ENCODE results near the gene TMED10. TPM values are rescaled to one million over a fixed set of nuclear protein-coding genes. Genes with fewer than 3 reads are reported as not detected.

TMED10 gene
- total RNA-seq, 2 experiments from 2014 or later: 173 to 179 TPM

- DNase-seq (peak; percentile 93), ATAC-seq (peak; percentile 94)
- intact Hi-C loops (cut with micrococcal nuclease): loop anchor here (5.0 kb wide), 1 partner anchor 120 kb away; no protein-coding TSS in a partner anchor
- peaks cover 19% of the 10 kb centered on the region for H3K36me3 Mint-ChIP-seq (ENCODE audit: low read depth)
- H3K27me3 Mint-ChIP-seq: no peaks in the 10 kb centered on the region
- TF ChIP-seq, protein P1, sequence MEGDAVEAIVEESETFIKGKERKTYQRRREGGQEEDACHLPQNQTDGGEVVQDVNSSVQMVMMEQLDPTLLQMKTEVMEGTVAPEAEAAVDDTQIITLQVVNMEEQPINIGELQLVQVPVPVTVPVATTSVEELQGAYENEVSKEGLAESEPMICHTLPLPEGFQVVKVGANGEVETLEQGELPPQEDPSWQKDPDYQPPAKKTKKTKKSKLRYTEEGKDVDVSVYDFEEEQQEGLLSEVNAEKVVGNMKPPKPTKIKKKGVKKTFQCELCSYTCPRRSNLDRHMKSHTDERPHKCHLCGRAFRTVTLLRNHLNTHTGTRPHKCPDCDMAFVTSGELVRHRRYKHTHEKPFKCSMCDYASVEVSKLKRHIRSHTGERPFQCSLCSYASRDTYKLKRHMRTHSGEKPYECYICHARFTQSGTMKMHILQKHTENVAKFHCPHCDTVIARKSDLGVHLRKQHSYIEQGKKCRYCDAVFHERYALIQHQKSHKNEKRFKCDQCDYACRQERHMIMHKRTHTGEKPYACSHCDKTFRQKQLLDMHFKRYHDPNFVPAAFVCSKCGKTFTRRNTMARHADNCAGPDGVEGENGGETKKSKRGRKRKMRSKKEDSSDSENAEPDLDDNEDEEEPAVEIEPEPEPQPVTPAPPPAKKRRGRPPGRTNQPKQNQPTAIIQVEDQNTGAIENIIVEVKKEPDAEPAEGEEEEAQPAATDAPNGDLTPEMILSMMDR (IDR thresholded peaks at IDR 0.05): no peak
- no peaks in the 10 kb centered on the region for H3K9me3 Mint-ChIP-seq
- POLR2A ChIA-PET: interaction anchor here (1.0 to 2.5 kb wide), 13 partner anchors 8 to 185 kb away, joined by 3 to 8 read pairs (median 4); partner anchors contain the start of gene EIF2B2
- peak within 1 kb of the TSS; percentile 99 for H3K4me3 Mint-ChIP-seq
- peaks cover 39% of the 10 kb centered on the region for H3K4me1 Mint-ChIP-seq (ENCODE audit: low read depth)
- H3K27ac Mint-ChIP-seq: peak within 1 kb of the TSS; percentile 99
- CTCF ChIA-PET: interaction anchor here (0.7 to 5.4 kb wide), 10 partner anchors 39 to 365 kb away, joined by 3 to 99 read pairs (median 3); partner anchors contain the start of gene ACYP1
These were observed 49.5 kb downstream of the TMED10 start, which contains the start of gene NEK9 for GRCh38 chr14:75126679-75127473. Gene NEK9 (minus strand): TSS chr14:75127048. CDS start chr14:75126921, 127 bp downstream.

DNA sequence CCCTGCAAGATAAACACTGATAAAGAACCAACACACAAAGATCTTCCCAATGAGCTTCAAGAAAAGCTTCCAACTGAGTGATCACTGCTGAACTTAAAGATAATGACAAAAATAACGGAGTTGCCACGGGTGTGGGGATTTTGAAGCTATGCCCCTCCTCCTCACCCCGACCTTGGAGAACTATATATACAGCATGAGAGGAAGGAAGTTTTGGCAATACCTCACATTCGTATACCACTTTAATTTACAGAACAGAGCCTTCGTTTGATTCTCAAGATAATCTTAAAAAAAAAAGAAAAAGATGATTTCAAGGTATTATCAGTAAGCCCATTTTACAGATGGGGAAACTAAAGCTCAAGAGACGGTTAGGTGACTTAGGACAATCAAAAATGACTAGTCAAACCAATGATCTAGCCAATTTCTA, 50.3 kb downstream of the TMED10 start:
- Mint-ChIP-seq H3K27ac (peak overlapping the region; percentile 99), H3K4me3 (peak overlapping the region; percentile 99), H3K36me3 (ENCODE audit: low read depth) (peaks cover 17% of the 10 kb centered on the region), H3K27me3 (no peaks in the 10 kb centered on the region), H3K9me3 (no peaks in the 10 kb centered on the region), H3K4me1 (ENCODE audit: low read depth) (peaks cover 43% of the 10 kb centered on the region)
- ChIA-PET CTCF (interaction anchor here (0.7 to 4.4 kb wide), 11 partner anchors 12 to 366 kb away, joined by 3 to 29 read pairs (median 3); partner anchors contain the start of genes ACYP1 and TMED10), POLR2A (interaction anchor here (0.6 to 2.5 kb wide), 14 partner anchors 9 to 184 kb away, joined by 3 to 8 read pairs (median 4); partner anchors contain the start of genes EIF2B2 and ZC2HC1C)
- TF ChIP-seq, protein P1 (IDR thresholded peaks at IDR 0.05): no peak
- DNase-seq: peak; percentile 24
- intact Hi-C loops (cut with micrococcal nuclease): loop anchor here (5.0 kb wide), 1 partner anchor 121 kb away; no protein-coding TSS in a partner anchor
- ATAC-seq: no peak

DNA sequence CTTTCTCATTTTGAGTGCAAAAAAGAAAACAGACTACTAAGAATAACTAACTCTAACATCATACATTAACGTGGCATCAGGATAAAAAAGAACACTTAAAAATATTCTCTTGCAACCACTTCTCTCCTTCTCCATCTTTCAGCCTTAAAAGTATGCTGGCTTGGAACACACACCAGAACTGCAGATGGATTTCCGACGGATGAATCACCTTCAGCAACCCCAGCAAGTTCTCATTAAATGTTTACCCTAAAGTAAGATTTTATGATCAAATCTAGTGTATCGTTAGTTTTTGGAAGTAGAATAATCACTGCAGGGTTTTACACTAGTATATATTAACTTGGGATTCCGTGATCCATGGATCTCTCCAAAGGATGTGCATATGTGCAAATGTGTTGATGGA, 50.8 kb downstream of the TMED10 start:
- Mint-ChIP-seq H3K27ac (peak overlapping the region; percentile 99), H3K4me3 (peak overlapping the region; percentile 99), H3K9me3 (no peaks in the 10 kb centered on the region), H3K36me3 (ENCODE audit: low read depth) (peaks cover 17% of the 10 kb centered on the region), H3K4me1 (ENCODE audit: low read depth) (peaks cover 46% of the 10 kb centered on the region), H3K27me3 (no peaks in the 10 kb centered on the region)
- TF ChIP-seq, protein P1 (IDR thresholded peaks at IDR 0.05): no peak
- DNase-seq: no peak
- ChIA-PET CTCF (interaction anchor here (0.8 to 4.4 kb wide), 9 partner anchors 12 to 220 kb away, joined by 3 to 29 read pairs (median 3); partner anchors contain the start of genes ACYP1 and TMED10), POLR2A (interaction anchor here (0.6 to 1.8 kb wide), 9 partner anchors 9 to 158 kb away, joined by 3 to 8 read pairs (median 3); partner anchors contain the start of genes EIF2B2 and ZC2HC1C)
- intact Hi-C loops (cut with micrococcal nuclease): loop anchor here (5.0 kb wide), 1 partner anchor 122 kb away; no protein-coding TSS in a partner anchor
- ATAC-seq: no peak

- H3K27me3 Mint-ChIP-seq: no peaks in the 10 kb centered on the region
- DNase-seq (peak; percentile 30), ATAC-seq (no peak)
- peak overlapping the region; percentile 70 for H3K27ac Mint-ChIP-seq
- H3K4me1 Mint-ChIP-seq (ENCODE audit: low read depth): peaks cover 45% of the 10 kb centered on the region
- ChIA-PET CTCF (interaction anchor here (0.7 to 4.4 kb wide), 3 partner anchors 14 to 180 kb away, joined by 3 to 29 read pairs (median 8); no protein-coding TSS in a partner anchor), POLR2A (no interaction called here)
- H3K9me3 Mint-ChIP-seq: no peaks in the 10 kb centered on the region
- peak overlapping the region; percentile 18 for H3K4me3 Mint-ChIP-seq
- TF ChIP-seq, protein P1 (IDR thresholded peaks at IDR 0.05): no peak
- intact Hi-C loops (cut with micrococcal nuclease): no loop called here
- H3K36me3 Mint-ChIP-seq (ENCODE audit: low read depth): peaks cover 22% of the 10 kb centered on the region
These were observed 52.4 kb downstream of the TMED10 start for GRCh38 chr14:75123991-75124390.
